GM18508 (cell line): Measurements from ENCODE around the gene ST3GAL3.
"Not testable (repeated sequence)": the region's sequence is repeated elsewhere in the genome, so short reads cannot be mapped to it uniquely, and the experiment has no call there.

Experiments
- ATAC-seq: cut with Tn5 transposase; IDR thresholded peaks from one replicate; pipeline ENCODE4 v1.9.1; 2021; ENCODE audit warnings: moderate number of reproducible peaks; ENCODE audit not compliant: insufficient read depth, unreplicated experiment

ST3GAL3 gene

GRCh38 chr1:43814401-43814800, 107.1 kb downstream of the ST3GAL3 start:
- ATAC-seq, result no peak

DNA sequence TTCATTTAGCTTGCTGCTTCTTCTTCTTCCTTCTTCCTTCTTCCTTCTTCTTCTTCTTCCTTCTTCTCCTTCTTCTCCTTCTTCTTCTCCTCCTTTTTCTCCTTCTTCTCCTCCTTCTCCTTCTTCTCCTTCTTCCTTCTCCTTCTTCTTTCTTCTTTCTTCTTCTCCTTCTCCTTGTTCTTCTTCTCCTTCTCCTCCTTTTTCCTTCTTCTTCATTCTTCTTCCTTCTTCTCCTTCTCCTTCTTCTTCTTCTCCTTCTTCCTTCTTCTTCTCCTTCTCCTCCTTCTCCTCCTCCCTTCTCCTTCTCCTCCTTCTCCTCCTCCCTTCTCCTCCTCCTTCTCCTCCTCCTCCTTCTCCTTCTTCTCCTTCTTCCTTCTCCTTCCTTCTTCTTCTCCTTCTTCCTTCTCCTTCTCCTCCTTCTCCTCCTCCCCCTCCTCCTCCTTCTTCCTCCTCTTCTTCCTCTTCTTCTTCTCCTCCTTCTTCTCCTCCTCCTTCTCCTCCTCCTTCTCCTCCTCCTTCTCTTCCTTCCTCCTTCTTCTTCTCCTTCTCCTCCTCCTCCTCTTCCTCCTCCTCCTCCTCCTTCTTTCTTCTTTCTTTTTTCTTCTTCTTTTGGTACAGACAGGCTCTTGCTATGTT, 110.1 kb downstream of the ST3GAL3 start:
- no peak for ATAC-seq

GRCh38 chr1:43818691-43819090, 111.4 kb downstream of the ST3GAL3 start:
- no peak for ATAC-seq

GRCh38 chr1:43819357-43819756, 112.0 kb downstream of the ST3GAL3 start:
- ATAC-seq, result no peak

DNA sequence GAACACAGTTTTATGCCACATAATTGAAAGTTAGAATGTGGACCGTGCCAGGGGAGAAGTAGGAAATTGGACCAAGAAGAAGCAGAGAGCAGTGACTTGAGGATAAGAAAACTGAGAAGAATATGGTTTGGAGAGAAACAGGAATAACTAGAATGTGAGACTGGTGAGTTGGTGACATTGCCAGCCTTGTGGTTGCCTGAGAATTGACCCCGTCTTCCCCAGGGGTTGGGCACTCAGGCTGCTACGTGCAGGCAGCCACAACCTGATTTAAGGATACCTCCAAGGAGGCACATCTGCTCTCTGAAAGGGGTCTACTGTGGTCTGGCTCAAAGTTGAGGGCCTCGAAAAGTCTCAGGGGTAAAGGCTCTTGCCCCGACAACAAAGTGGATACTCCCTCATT, 114.1 kb downstream of the ST3GAL3 start:
- no peak for ATAC-seq

DNA sequence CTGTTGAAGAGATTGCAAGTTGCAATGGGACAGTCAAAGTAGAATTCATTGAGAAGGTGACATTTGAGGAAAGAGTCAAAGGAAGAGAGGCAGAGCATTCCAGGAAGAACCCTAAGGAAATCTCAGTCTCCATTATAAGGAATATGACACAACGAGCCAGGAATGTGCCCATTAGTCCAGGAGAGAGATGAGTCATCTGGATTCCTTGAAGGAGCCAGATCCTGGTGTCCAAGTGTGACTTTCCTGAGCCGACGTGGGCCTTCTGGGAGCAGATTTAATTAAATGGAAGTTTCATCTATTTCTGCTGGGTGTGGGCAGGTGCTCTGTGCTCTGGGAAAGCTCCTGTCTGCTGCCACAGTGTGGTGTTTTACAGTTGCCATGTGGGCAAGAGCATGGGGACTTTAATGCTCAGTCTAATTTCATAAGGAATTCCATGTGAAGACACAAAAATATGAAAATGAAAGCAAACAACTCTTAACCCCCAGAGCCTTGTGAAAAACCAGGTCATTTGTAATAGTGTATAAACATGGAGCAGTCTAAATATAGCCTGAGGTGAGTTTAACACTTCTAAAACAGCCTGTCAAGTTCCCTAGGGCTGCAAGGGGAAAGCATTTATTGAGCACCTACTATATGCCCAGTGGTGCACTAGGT, 114.8 kb downstream of the ST3GAL3 start:
- ATAC-seq, result no peak

GRCh38 chr1:43824795-43825194, 117.5 kb downstream of the ST3GAL3 start:
- ATAC-seq, result no peak

DNA sequence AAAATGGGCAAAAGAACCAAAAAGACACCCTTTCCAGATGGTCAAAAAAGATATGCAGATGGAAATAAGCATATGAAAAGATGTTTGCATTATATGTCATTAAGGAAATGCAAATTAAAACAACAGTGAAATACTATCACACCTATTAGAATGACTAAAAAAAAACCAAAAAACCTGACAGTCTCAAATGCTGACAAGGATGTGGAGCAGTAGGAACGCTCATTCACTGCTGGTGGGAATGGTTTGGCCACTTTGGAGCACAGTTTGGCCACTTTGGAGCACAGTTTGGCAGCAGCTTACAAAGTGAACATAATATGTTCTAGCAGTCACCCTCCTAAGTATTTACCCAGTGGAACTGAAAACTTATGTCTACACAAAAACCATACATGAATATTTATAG, 121.2 kb downstream of the ST3GAL3 start:
- no peak for ATAC-seq

GRCh38 chr1:43830802-43831201, 123.5 kb downstream of the ST3GAL3 start:
- ATAC-seq, result no peak

- no peak for ATAC-seq
These were observed 124.5 kb downstream of the ST3GAL3 start for GRCh38 chr1:43831851-43832250.

- no peak for ATAC-seq
These were observed 124.9 kb downstream of the ST3GAL3 start for GRCh38 chr1:43832255-43832654.

GRCh38 chr1:43832998-43833397, 125.7 kb downstream of the ST3GAL3 start:
- no peak for ATAC-seq

DNA sequence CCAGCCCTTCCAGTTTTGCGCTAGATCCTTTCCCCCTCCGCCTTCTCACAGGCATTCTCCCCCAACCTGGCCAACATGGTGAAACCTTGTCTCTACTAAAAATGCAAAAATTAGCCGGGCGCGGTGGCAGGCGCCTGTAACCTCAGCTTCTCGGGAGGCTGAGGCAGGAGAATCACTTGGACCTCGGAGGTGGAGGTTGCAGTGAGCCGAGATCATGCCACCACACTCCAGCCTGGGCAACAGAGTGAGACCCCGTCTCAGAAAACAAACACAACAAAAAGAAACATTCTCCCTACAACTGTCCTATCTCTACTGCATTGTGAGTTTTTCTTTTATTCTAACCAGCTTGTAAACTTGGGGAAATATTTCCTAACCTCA, 126.6 kb downstream of the ST3GAL3 start:
- ATAC-seq, result not testable (repeated sequence)

- no peak for ATAC-seq
These were observed 127.1 kb downstream of the ST3GAL3 start for GRCh38 chr1:43834280-43835081.

- ATAC-seq, result no peak
These were observed 128.0 kb downstream of the ST3GAL3 start for GRCh38 chr1:43835082-43836021.

- no peak for ATAC-seq
These were observed 129.1 kb downstream of the ST3GAL3 start for GRCh38 chr1:43836267-43836951.

- no peak for ATAC-seq
These were observed 131.7 kb downstream of the ST3GAL3 start for GRCh38 chr1:43839056-43839455.

DNA sequence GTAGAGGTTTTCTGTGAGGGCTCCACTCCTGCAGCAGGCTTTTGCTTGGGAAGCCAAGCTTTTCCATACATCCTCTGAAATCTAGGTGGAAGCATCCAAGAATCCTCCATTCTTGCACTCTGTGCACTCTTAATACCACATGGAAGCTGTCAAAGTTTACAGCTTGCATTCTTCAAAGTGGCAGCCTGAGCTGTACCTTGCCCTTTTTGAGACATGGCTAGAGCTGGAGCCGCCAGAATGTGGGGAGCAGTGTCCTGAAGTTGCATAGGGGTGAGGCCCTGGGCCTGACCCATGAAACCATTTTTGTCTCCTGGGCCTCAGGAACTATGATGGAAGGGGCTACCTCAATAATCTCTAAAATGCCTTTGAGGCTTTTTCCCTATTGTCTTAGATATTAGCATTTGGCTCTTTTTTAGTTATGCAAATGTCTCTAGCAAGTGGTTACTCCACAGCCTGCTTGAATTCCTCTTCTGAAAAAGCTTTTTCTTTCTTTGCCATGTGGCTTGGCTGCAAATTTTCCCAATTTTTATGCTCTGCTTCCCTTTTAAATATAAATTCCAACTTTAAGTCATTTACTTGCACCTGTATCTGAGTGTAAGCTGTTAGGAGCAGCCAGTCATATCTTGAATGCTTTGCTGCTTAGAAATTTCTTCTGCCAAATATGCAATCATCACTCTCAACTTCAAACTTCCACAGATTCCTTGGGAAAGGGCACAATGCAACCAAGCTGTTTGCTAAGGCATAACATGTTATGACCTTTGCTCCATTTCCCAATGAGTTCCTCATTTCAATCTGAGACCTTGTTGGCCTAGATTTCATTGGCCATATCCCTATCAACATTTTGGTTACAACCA, 134.2 kb downstream of the ST3GAL3 start:
- ATAC-seq, result no peak

DNA sequence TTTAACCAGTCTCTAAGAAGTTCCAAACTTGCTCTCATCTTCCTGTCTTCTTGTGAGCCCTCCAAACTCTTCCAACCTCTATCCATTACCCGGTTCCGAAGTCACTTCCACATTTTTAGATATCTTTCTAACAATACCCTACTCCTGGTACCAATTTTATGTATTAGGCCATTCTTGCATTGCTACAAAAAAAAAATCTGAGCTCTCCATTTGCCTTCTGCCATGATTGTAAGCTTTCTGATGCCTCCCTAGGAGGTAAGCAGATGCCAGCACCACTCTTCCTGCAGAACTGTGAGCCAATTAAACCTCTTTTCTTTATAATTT, 134.8 kb downstream of the ST3GAL3 start:
- no peak for ATAC-seq
